PFSK-1 (cell line): Measurements from ENCODE around the gene CCDC27.

Experiments
- FOXP2 ChIP-seq: optimal IDR thresholded peaks from 2 replicates; pipeline ENCODE3; 2011; ENCODE audit warnings: borderline replicate concordance, control low read depth, inconsistent platforms; ENCODE audit not compliant: insufficient read depth; ENCODE audit errors: extremely low read length, extremely low read depth
- POLR2AphosphoS5 ChIP-seq: IDR thresholded peaks from 2 replicates; pipeline ENCODE4 v1.6.1; 2012; ENCODE audit warnings: low read depth, mild to moderate bottlenecking, control low read depth, low read length, moderate library complexity
- SIN3A ChIP-seq: IDR thresholded peaks from 2 replicates; pipeline ENCODE4 v1.6.1; 2012; ENCODE audit warnings: mild to moderate bottlenecking, low read length, moderate library complexity, borderline replicate concordance; ENCODE audit not compliant: insufficient read depth
- TAF1 ChIP-seq: IDR thresholded peaks from 2 replicates; pipeline ENCODE4 v1.6.1; 2012; ENCODE audit warnings: low read length, control low read depth, borderline replicate concordance; ENCODE audit not compliant: insufficient read depth
- TF ChIP-seq, protein P1 (sequence below), 2 experiments: IDR thresholded peaks; 2 replicates each; pipeline versions ENCODE4 v1.6.1 to v1.8.0; 2011 to 2012; ENCODE audit warnings: low read depth in 2 of 2, low read length in 2 of 2, control low read depth in 1 of 2, inconsistent platforms in 1 of 2, mild to moderate bottlenecking in 1 of 2, moderate library complexity in 1 of 2; ENCODE audit not compliant: insufficient read depth in 1 of 2

DNA sequence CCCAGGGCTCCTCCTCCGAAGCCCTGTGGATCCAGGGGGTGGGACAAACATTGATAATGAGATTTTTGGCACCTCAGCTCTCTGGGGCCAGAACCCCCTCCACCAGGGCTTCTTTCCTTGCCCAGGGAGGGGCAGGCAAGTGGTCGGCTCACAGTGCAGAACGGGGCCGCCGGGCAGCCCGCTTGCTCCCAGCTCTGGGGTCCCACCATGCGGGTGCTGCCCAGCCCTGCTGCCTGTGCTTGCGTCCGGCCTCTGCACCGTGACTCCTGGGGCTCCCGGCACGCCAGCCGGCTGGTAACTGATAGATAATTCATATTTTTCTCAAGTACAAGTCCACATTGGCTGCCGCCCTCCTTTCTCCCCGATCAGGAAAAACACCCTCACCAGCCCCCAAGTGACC lies 42.0 kb upstream of the CCDC27 start:
- TF ChIP-seq POLR2AphosphoS5 (no peak), TAF1 (no peak), SIN3A (no peak), FOXP2 (no peak)
- TF ChIP-seq, protein P1, sequence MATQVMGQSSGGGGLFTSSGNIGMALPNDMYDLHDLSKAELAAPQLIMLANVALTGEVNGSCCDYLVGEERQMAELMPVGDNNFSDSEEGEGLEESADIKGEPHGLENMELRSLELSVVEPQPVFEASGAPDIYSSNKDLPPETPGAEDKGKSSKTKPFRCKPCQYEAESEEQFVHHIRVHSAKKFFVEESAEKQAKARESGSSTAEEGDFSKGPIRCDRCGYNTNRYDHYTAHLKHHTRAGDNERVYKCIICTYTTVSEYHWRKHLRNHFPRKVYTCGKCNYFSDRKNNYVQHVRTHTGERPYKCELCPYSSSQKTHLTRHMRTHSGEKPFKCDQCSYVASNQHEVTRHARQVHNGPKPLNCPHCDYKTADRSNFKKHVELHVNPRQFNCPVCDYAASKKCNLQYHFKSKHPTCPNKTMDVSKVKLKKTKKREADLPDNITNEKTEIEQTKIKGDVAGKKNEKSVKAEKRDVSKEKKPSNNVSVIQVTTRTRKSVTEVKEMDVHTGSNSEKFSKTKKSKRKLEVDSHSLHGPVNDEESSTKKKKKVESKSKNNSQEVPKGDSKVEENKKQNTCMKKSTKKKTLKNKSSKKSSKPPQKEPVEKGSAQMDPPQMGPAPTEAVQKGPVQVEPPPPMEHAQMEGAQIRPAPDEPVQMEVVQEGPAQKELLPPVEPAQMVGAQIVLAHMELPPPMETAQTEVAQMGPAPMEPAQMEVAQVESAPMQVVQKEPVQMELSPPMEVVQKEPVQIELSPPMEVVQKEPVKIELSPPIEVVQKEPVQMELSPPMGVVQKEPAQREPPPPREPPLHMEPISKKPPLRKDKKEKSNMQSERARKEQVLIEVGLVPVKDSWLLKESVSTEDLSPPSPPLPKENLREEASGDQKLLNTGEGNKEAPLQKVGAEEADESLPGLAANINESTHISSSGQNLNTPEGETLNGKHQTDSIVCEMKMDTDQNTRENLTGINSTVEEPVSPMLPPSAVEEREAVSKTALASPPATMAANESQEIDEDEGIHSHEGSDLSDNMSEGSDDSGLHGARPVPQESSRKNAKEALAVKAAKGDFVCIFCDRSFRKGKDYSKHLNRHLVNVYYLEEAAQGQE (IDR thresholded peaks at IDR 0.05; ENCODE audit: insufficient read depth in 1 of 2, low read depth in 2 of 2, low read length in 2 of 2), result no peak
